AG09309 (cell line): ENCODE data around the gene CORO6.

Source experiments
- DNase-seq: peaks from one replicate; pipeline ENCODE4 v3.0.0-alpha.2; 2010; ENCODE audit warnings: low read depth
- H3K4me3 ChIP-seq: 2 replicates; pipeline ENCODE4 v1.5.1; 2011; ENCODE audit warnings: mild to moderate bottlenecking, low read depth, low read length, moderate library complexity; ENCODE audit not compliant: control insufficient read depth
- CTCF ChIP-seq: IDR thresholded peaks from 2 replicates; pipeline ENCODE4 v1.5.1; 2011; ENCODE audit warnings: mild to moderate bottlenecking, low read depth, low read length, inconsistent platforms; ENCODE audit not compliant: insufficient read depth, control insufficient read depth; ENCODE audit errors: missing control alignments

CORO6 gene

GRCh38 chr17:29579866-29580771 is 42.6 kb downstream of the CORO6 start:
- no peak overlapping the region for H3K4me3 ChIP-seq
- peak; percentile 91 for TF ChIP-seq CTCF
- DNase-seq: peak; percentile 27

- no peak overlapping the region for H3K4me3 ChIP-seq
- no peak for TF ChIP-seq CTCF
- DNase-seq: no peak
These were observed 43.9 kb downstream of the CORO6 start for GRCh38 chr17:29578626-29579485.

GRCh38 chr17:29577385-29578211 is 45.1 kb downstream of the CORO6 start:
- DNase-seq: no peak
- H3K4me3 ChIP-seq: no peak overlapping the region
- TF ChIP-seq CTCF: no peak

- H3K4me3 ChIP-seq: no peak overlapping the region
- no peak for TF ChIP-seq CTCF
- DNase-seq: no peak
These were observed 45.7 kb downstream of the CORO6 start for GRCh38 chr17:29577001-29577370.

- H3K4me3 ChIP-seq: no peak overlapping the region
- no peak for DNase-seq
- TF ChIP-seq CTCF: no peak
These were observed 46.3 kb downstream of the CORO6 start for GRCh38 chr17:29576214-29577000.
